Stimulated activated CD4-positive, alpha-beta T cell treated with anti-CD3 and anti-CD28 coated beads, Interleukin-4, amount 100 ng/mL, for 48 hours (primary cell): Measurements from ENCODE around the gene SLC12A9.

Experiments used
- DNase-seq, 2 donors: peaks; one replicate each; pipeline ENCODE4 v3.0.0-alpha.2; 2020; ENCODE audit warnings: low read depth in 2 of 2

Gene SLC12A9

DNA sequence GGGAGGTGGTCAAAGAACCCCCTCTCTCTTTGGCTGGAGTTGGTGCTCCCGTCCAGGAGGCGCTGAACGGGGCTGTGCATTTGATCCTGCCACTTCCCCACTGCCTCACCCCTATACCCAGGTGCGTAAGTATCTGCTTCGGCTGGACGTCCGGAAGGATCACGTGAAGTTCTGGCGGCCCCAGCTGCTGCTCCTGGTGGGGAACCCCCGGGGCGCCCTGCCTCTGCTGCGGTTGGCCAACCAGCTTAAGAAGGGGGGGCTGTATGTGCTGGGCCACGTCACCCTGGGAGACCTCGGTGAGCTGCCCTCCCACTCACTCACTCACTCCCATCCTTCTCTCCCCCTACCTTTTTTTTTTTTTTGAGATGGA lies 9.1 kb downstream of the SLC12A9 start:
- DNase-seq = no peak

GRCh38 chr7:100863406-100863950 lies 11.0 kb downstream of the SLC12A9 start:
- DNase-seq = no peak

DNA sequence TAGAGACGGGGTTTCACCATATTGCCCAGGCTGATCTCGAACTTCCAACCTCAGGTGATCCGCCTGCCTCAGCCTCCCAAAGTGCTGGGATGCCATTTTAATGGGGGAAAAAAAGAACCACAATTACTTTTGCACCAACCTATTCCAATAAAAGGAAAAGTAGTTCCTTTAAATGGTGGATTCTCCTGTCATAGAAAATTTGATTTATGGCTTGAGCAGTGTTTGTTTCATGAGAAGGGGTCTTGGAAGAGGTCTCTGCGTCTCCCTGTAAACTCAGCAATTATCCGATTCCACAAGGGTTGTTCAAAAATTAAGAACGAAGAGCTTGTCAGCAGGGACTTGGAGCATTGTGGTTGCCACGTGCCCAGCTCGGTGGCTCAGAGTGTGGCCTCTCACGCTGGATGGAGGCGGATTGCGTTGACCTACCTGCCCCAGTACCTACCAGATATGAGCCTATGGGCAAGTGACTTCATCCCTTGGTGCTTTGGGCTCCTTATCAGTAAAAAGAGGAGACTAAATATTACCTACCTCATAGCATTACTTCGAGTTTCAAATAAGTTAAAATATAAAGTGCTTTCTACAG lies 11.8 kb downstream of the SLC12A9 start:
- DNase-seq = no peak

DNA sequence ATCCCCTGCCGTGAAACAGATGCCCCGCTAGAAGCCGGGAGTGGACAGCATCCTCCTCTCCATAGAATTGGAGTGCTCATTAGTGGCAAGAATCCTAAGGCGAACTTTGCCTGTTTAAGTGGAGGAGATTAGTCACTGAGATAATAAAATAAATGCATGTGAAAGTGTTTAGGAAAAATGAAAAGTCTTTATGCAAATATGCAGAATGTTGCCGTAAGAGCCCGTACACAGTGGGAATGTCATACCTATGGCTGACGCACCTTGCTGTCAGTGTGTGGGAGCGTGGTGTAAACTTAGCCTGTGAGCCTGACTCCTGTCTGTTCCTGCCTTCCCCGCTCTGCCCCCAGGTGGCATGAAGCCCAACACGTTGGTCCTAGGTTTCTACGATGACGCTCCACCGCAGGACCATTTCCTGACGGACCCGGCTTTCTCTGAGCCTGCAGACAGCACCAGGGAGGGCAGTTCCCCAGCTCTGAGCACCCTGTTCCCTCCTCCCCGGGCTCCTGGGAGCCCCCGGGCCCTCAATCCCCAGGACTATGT lies 12.9 kb downstream of the SLC12A9 start:
- DNase-seq = no peak

GRCh38 chr7:100865938-100866728 lies 13.6 kb downstream of the SLC12A9 start:
- DNase-seq = no peak

DNA sequence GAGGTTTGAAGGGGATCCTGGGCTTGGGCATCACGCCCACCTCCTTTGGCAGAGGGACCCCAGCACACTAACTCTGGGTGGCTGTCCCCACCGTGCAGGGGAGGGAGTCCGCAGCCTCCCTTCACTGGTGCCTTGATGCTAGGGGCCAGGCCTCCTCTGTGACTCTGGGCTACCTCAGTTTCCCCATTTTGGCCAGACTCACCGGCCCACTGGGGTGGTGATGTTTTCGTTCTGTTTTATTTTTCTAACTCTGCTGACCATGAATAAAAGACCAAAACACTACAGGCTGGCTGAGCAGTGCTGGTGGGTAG lies 14.2 kb downstream of the SLC12A9 start:
- DNase-seq = no peak

GRCh38 chr7:100867040-100867775 lies 14.7 kb downstream of the SLC12A9 start, which contains the start of gene TRIP6:
Gene TRIP6 (plus strand): TSS chr7:100867387. CDS start chr7:100867498, 111 bp downstream.
- peak; percentile 57 to 68 for DNase-seq

DNA sequence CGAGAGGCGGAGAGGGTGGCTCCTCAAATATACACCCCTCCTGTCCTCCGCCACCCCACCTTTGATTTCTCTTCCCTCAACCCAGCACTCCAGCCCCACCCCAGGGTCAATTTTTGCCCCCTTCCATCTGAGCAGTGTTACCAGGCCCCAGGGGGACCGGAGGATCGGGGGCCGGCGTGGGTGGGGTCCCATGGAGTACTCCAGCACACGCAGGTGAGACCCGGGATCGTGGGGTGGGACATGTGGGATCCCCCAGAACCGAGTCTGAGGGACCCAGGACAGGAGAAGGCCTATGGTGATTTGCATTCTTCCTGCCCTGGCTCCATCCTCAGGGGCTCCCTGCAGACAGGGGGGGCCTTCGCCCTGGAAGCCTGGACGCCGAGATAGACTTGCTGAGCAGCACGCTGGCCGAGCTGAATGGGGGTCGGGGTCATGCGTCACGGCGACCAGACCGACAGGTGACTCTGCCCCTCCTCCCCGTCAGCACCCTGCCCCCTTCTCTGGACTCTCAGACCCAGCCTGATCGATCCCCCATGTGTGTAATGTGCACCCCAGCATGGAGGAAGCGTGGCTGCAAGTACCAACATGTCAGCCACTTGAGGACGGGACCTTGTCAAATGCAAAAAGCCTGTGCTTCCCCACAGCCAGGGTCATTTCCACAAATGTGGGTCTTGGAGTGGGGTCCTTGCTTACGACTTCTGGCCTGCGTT lies 15.4 kb downstream of the SLC12A9 start:
- DNase-seq = no peak

DNA sequence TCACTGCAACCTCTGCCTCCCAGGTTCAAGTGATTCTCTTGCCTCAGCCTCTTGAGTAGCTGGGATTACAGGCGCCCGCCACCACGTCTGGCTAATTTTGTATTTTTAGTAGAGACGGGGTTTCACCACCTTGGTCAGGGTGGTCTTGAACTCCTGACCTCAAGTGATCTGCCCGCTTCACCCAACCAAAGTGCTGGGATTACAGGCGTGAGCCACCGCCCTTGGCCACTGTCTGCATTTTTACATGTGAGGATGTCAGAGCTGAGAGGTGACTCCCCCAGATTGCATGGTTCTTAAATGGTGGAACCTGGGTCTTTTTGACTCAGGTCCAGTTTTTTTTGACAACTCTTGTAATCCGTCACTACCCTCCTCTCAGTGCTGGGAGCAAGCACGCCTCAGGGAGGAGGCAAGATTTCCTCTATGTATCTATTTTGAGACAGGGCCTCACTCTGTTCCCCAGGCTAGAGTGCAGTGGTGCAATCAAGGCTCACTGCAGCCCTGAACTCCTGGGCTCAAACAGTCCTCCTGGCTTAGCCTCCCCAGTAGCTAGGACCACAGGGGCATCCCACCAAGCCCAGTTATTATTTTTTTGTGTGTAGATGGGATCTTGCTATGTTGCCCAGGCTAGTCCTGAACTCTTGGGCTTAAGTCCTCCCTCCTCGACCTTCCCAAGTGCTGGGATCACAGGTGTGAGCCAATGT lies 21.2 kb downstream of the SLC12A9 start:
- DNase-seq = no peak

GRCh38 chr7:100874300-100874576 lies 21.7 kb downstream of the SLC12A9 start:
- no peak for DNase-seq

GRCh38 chr7:100874577-100875355 lies 22.3 kb downstream of the SLC12A9 start, which contains the start of gene SRRT:
Gene SRRT (plus strand): TSS chr7:100875103. CDS start chr7:100875591, 488 bp downstream.
- DNase-seq = peak; percentile 98

DNA sequence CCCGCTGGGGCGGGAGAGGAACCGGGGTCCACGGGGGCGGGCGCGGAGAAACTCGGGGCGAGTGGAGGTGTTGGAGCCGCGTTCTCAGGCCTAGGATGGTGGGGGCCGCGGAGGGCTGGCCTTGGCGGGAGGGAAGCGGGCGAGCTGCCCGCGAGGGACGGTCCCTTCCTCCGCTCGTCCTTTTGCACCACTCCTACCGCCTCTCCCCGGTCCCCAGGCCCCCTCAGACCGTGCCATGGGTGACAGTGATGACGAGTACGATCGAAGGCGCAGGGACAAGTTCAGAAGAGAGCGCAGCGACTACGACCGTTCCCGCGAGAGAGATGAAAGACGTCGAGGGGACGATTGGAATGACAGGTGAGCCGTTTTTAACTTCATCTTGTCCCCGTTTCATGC lies 22.8 kb downstream of the SLC12A9 start:
- no peak for DNase-seq

DNA sequence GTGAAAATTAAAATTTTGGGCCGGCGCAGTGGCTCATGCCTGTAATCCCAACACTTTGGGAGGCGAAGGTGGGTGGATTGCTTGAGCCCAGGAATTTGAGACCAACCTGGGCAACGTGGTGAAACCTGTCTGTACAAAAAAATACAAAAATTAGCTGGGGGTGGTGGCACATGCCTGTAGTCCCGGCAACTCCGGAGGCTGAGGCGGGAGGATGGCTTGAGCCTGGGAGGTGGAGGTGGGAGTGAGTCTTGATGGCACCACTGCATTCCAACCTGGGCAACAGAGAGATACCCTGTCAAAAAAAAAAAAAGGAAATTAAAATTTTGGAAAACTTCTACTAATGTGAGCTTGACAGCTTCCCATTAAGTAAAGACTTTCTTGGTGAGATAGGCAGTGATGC lies 25.5 kb downstream of the SLC12A9 start:
- no peak for DNase-seq

DNA sequence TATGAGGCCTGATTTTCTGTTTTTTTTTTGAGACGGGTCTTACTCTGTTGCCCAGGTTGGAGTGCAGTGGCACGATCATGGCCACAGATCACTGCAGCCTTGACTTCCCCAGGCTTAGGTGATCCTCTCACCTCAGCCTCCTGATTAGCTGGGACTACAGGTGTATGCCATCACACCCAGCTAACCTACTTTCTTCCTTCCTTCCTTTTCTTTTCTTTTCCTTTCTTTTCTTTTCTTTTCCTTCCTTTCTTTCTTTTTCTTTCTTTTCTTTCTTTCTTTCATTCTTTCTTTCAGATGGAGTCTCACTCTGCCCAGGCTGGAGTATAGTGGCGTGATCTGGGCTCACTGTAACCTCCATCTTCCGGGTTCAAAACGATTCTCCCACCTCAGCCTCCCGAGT lies 26.2 kb downstream of the SLC12A9 start:
- DNase-seq = no peak

GRCh38 chr7:100879685-100880261 lies 27.3 kb downstream of the SLC12A9 start:
- DNase-seq = no peak

DNA sequence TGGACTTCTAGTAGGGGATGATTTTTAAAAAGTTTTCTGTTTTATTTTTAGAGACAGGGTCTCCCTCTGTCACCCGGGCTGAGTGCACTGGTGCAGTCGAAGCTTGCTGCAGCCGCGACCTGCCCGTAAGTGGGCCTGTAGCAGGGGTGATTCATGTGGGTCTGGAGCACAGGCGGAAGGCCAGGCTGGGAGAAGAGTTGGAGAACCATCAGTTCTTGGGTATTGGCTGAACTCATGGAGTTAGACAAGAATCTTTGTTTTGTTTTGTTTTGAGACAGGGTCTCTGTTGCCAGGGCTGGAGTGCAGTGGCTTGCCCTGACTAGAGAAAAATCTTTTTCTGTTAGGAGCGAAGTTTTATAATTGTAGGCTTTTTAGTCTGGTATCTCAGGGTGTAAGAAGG lies 28.1 kb downstream of the SLC12A9 start:
- no peak for DNase-seq

DNA sequence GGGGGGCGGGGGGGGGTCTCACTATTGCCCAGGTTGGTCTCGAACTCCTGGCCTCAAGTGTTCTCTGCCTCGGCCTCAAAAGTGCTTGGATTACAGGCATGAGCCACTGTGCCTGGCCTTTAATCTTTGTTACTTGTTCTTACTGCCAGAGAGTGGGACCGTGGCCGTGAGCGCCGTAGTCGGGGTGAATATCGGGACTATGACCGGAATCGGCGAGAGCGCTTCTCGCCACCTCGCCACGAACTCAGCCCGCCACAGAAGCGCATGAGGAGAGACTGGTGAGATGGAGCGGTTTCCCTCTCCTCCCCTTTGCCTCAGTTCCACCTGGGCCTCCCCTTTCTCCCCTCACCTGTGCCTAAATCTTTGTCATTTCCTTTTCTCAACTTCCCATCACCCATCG lies 28.6 kb downstream of the SLC12A9 start:
- DNase-seq = no peak

DNA sequence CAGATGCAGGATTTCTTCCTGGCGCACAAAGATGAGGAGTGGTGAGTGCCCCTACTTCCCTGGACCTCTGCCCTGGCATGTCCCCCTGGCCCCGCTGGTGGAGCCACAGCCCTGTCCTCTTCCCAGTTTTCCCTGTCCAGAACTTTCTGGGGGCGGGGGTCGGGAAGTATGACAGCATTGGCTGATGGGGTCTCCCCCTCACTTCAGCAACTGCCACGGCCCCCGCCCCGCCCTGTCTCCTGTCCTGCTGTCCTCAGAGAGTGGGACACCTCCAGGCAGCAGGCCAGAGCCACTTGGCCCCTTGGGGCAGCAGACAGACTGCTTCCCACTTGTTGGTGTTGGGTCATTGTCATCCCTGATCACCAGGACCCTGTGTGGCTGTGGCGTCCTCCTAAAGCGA lies 29.7 kb downstream of the SLC12A9 start:
- no peak for DNase-seq

GRCh38 chr7:100882785-100883526 lies 30.4 kb downstream of the SLC12A9 start:
- DNase-seq = no peak
